Measurements from ENCODE around the gene PDZRN3. TPM values are rescaled to one million over a fixed set of nuclear protein-coding genes. Genes with fewer than 3 reads are reported as not detected.

Gene PDZRN3
- total and polyA plus RNA-seq, 2 of the 13 experiments (the other 11 are each of a cell fraction or from before 2014, with no cell fraction given) = not detected

- FAIRE-seq (no peak), DNase-seq (ENCODE audit: low spot score) (no peak), ATAC-seq (no peak)
- intact Hi-C loops (cut with micrococcal nuclease; ENCODE audit: unreplicated experiment) (no loop called here), in situ Hi-C loops (cut with HindIII; ENCODE audit: extremely low pct_ligation_motif_present, low pct_unique_long_range_greater_than_20kb) (no loop called here)
- CTCF ChIA-PET (ENCODE audit: low intra/inter-chr PET ratio, low total read pairs) = no interaction called here
- no peak overlapping the region for H3K9ac ChIP-seq (ENCODE audit: insufficient read depth, low read depth, low read length)
- H3K27ac ChIP-seq (ENCODE audit: extremely low read length, insufficient read depth, low read length) = no peak overlapping the region
- POLR2A ChIA-PET = no interaction called here
- no peaks in the 10 kb centered on the region for H3K36me3 ChIP-seq (replicated peaks in 1 of 2; ENCODE audit: control insufficient read depth in 1 of 2, insufficient read depth in 2 of 2, low read length in 2 of 2)
- H3K4me2 ChIP-seq (ENCODE audit: low read depth, low read length) = no peak overlapping the region
- H3K4me1 ChIP-seq (ENCODE audit: insufficient read depth, low read length) = no peaks in the 10 kb centered on the region
- H2AFZ ChIP-seq (ENCODE audit: low read length) = no peak overlapping the region
- TF ChIP-seq STAG1 (CRISPR knock-in tag; IDR thresholded peaks at IDR 0.05) (no peak), ZNF747 (CRISPR knock-in tag; IDR thresholded peaks at IDR 0.05; ENCODE audit: borderline replicate concordance) (no peak), NONO (IDR thresholded peaks at IDR 0.05) (no peak), NONO (CRISPR knock-in tag; conservative IDR thresholded peaks at IDR 0.05) (no peak), FOXK1 (CRISPR knock-in tag; IDR thresholded peaks at IDR 0.05; ENCODE audit: borderline replicate concordance, low read depth) (no peak), ZNF101 (CRISPR knock-in tag; IDR thresholded peaks at IDR 0.05; ENCODE audit: borderline replicate concordance, low read depth) (no peak), PRPF4 (IDR thresholded peaks at IDR 0.05; ENCODE audit: low read depth, low read length, poor library complexity, severe bottlenecking) (no peak), MED8 (CRISPR knock-in tag; IDR thresholded peaks at IDR 0.05; ENCODE audit: insufficient replicate concordance) (no peak), KLF13 (CRISPR knock-in tag; IDR thresholded peaks at IDR 0.05) (no peak), HHEX (CRISPR knock-in tag; IDR thresholded peaks at IDR 0.05) (no peak), ZSCAN9 (CRISPR knock-in tag; IDR thresholded peaks at IDR 0.05; ENCODE audit: borderline replicate concordance) (no peak), MTERF4 (CRISPR knock-in tag; IDR thresholded peaks at IDR 0.05) (no peak), FOXJ3 (CRISPR knock-in tag; IDR thresholded peaks at IDR 0.05; ENCODE audit: borderline replicate concordance) (no peak)
- TF ChIP-seq, protein P1, sequence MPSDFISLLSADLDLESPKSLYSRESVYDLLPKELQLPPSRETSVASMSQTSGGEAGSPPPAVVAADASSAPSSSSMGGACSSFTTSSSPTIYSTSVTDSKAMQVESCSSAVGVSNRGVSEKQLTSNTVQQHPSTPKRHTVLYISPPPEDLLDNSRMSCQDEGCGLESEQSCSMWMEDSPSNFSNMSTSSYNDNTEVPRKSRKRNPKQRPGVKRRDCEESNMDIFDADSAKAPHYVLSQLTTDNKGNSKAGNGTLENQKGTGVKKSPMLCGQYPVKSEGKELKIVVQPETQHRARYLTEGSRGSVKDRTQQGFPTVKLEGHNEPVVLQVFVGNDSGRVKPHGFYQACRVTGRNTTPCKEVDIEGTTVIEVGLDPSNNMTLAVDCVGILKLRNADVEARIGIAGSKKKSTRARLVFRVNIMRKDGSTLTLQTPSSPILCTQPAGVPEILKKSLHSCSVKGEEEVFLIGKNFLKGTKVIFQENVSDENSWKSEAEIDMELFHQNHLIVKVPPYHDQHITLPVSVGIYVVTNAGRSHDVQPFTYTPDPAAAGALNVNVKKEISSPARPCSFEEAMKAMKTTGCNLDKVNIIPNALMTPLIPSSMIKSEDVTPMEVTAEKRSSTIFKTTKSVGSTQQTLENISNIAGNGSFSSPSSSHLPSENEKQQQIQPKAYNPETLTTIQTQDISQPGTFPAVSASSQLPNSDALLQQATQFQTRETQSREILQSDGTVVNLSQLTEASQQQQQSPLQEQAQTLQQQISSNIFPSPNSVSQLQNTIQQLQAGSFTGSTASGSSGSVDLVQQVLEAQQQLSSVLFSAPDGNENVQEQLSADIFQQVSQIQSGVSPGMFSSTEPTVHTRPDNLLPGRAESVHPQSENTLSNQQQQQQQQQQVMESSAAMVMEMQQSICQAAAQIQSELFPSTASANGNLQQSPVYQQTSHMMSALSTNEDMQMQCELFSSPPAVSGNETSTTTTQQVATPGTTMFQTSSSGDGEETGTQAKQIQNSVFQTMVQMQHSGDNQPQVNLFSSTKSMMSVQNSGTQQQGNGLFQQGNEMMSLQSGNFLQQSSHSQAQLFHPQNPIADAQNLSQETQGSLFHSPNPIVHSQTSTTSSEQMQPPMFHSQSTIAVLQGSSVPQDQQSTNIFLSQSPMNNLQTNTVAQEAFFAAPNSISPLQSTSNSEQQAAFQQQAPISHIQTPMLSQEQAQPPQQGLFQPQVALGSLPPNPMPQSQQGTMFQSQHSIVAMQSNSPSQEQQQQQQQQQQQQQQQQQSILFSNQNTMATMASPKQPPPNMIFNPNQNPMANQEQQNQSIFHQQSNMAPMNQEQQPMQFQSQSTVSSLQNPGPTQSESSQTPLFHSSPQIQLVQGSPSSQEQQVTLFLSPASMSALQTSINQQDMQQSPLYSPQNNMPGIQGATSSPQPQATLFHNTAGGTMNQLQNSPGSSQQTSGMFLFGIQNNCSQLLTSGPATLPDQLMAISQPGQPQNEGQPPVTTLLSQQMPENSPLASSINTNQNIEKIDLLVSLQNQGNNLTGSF (CRISPR knock-in tag; IDR thresholded peaks at IDR 0.05) = no peak
- no peaks in the 10 kb centered on the region for H4K20me1 ChIP-seq (ENCODE audit: insufficient read depth, low read length)
- no peak overlapping the region for H3K4me3 ChIP-seq (replicated peaks in 1 of 3; ENCODE audit: insufficient read depth in 1 of 3, low read depth in 2 of 3, low read length in 3 of 3)
- no peaks in the 10 kb centered on the region for H3K9me3 ChIP-seq (ENCODE audit: low read length)
- 50% methylated on average over 5 of the region's 5 CpGs for WGBS (ENCODE audit: low lambda C conversion rate)
- no peaks in the 10 kb centered on the region for H3K27me3 ChIP-seq (ENCODE audit: control insufficient read depth in 1 of 2, insufficient read depth in 2 of 2, low read length in 2 of 2)
- no TSS peak for BruUV-seq (replicated peaks)
- no peaks in the 10 kb centered on the region for H3K79me2 ChIP-seq (ENCODE audit: insufficient read depth, low read length)
Measured at GRCh38 chr3:73411993-73412392, 212.7 kb downstream of the PDZRN3 start.

All from HepG2 (cell line).